ENCODE measurements around the gene GOLGA6C.
"Not testable (repeated sequence)": the region's sequence is repeated elsewhere in the genome, so short reads cannot be mapped to it uniquely, and the experiment has no call there.

Gene GOLGA6C

GRCh38 chr15:75258034-75258433, at the start of gene GOLGA6C:
GOLGA6C (plus strand) TSS chr15:75258334; CDS start chr15:75258599, 265 bp downstream.
- DNase-seq: not testable (repeated sequence)

GRCh38 chr15:75208501-75209288, 49.4 kb upstream of the GOLGA6C start:
- no peak for DNase-seq

DNA sequence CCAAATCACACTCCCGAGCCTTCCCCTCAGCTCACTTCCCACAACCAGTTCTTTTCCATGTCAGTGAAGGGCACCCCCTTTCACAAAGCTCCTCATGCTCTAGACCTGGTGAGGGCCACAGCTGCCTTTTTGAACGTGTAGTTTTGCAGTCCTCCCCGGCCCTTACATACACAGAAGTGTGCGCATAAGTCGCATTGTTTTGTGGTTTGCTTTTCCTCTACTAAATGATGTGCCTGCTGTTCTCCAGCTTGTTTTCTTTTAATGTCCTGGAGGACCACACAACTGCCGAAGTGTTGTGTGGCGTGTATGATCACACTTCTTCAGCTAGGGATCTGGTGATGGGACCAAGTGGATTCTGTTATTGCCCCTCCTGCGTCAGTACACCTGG, 48.9 kb upstream of the GOLGA6C start:
- DNase-seq: no peak

- DNase-seq: no peak
Observed at GRCh38 chr15:75210811-75211230, 47.3 kb upstream of the GOLGA6C start.

DNA sequence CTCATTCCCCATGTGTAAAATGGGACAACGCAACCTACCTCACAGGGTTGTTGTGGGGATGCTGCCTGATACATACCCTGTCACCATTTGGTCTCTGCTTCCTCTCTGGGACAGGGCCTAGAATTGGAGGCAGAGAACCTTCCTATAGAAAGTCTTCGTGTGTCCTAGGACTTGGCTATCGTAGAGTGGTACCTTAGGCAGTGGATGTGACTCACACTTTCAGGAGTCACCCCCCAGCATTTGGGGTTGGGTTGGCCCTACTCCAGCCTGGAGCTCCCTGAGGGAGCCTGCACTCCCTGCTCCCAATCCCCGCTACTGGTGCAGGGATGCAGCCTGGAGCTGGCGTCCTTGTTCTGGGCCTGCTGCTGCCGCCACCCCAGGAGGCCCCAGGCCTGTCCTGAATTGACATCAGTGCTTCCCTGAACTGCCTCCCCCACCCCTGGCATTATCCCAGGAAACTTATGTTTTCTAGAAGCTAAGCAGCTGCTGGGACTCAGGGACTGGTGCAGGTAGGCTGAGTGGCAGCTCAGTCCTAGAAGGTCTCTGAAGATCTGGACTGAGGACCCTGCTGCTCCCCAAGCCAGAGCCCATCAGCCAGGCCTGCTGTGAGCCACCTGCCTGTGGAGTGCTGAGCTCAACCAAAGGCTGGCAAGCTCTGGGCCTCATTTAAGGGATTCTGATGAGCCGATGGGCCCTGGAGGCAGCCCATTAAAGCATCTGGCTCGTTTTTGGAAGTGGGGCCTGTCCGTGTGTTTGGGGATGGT, 46.5 kb upstream of the GOLGA6C start:
- DNase-seq: no peak

DNA sequence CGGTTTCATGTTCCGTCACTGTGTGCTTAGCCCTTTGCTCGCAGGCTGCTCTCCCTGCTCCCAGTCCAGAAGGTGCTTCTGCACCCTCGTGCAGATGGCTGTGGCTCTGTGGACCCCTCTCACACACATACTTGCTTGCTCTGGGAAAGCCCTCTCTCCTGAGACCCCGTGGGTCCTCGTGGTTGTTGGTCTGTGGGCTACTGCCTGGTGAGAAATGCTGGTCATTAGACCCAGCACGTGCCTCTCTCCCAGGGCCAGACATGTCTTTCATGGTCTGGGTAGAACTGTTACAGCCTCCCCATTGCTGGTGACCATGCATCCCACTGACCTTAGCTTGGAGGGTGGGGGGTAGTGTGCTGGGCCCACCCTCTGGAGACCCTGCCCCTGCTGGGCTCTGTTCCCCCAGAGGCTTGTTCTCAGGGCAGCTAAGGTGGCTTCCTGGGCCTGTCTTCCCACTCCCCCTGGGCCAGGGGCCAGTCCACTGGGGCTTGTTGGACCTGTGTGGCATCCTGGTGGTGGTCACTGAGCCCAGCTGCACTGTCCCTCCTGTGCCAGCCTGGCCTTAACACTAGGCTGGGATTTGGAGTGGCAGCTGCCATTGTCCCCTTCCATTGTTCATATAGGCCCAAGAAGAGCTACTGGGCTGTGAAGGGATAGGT, 45.8 kb upstream of the GOLGA6C start:
- DNase-seq: no peak

GRCh38 chr15:75213212-75213767, 44.8 kb upstream of the GOLGA6C start:
- no peak for DNase-seq

DNA sequence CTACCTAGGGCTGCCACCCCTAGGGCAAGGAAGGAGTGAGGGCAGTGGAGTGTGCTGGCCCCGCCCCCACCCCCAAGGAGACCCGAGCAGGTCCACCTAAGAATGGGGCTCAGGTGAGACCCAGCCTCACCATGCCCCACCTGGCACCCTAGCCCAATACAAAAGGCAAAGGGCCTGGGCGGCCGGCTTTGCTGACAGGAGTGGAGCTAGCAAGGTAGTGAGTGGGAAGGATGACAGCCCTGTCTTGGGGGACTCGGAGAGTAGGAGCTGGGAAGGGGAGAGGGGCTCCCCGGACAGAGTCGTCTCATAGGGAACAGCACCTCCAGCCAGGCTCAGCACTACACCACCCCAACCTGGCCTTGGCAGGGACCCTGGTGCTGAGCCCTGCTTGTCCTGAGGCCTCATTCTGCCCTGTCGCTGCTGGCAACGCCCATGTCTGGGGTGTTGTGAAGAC, 44.3 kb upstream of the GOLGA6C start:
- DNase-seq: no peak

GRCh38 chr15:75214293-75215096, 43.6 kb upstream of the GOLGA6C start:
- DNase-seq: no peak

GRCh38 chr15:75215107-75216004, 42.8 kb upstream of the GOLGA6C start:
- no peak for DNase-seq

DNA sequence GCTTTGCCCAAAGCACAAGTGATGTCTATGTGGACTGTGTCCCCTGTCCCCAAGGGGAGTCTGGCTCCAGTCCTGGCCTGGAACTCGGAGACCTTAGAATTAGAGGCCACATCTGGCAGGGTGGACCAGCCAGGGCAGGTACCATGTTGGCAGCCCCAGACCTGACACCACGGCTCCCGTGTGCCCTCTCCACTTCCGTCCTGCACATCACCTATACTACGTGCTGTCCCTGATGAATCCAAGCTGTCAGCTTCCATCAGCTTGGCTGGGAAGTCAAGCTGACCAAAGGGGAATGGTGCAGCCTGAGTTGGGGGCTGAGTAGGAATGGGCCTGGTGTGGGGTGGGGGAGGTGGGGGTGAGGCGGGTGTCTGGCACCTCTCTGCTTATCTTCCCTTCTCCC, 41.1 kb upstream of the GOLGA6C start:
- no peak for DNase-seq

- not testable (repeated sequence) for DNase-seq
Observed at GRCh38 chr15:75217574-75217973, 40.6 kb upstream of the GOLGA6C start.

DNA sequence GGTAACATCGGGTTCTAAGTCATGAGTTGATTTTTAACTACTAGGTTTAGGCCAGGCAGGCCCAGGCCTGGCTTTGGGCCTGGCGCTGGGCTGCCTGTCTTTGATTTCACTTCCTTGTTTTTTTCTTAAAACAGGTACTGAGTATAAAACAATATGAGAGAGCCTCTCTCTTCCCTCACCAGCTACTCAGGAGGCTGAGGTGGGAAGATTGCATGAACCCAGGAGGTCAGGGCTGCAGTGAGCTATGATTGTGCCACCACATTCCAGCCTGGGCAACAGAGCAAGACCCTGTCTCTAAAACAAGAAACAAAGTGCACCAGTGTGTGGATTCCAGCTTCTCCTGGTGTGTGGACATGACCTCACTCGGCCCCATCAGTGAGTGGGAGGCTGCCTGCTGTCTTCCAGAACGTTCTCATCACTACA, 38.6 kb upstream of the GOLGA6C start:
- DNase-seq: not testable (repeated sequence)

- DNase-seq: no peak
Observed at GRCh38 chr15:75223688-75224087, 34.4 kb upstream of the GOLGA6C start.

DNA sequence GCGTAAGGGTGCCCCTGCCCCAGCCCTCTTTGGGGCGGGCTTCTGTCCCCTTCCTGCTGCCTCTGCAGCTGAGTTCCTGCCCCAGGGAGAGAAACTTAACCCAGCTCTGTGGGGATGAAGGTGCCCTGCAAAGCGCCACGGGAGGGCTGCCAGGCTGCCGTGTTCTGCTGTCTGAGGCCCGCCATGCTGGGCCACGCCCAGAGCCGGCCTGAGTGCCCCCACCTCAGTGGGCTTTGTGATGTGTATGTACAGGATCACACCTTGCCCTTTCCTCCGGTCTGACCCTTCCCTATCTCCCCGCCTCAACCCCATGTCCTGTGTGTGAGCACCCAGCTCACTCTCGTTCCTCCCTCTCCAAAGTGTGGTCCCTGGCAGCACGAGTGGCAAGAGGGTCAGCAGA, 33.9 kb upstream of the GOLGA6C start:
- no peak for DNase-seq

- not testable (repeated sequence) for DNase-seq
Observed at GRCh38 chr15:75225102-75225836, 32.9 kb upstream of the GOLGA6C start.

GRCh38 chr15:75225951-75226732, 32.0 kb upstream of the GOLGA6C start:
- DNase-seq: no peak

DNA sequence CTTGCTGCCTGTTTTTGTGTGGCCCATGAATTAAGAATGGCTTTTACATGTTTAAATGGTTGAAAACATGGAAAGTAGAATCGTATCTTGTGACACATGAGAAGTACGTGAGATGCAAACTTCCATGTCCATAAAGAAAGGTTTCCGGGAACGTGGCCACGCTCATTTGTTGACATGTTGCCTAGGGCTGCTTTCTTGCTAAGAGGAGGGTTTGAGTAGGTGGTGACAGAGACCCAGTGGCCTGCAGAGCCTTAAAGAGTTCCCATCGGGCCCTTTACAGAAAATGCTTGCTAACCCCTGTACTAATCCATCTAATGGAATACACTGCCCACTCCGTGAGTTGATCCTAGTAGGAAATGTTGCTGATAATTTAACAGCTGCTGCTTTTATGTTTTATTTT, 31.0 kb upstream of the GOLGA6C start:
- DNase-seq: not testable (repeated sequence)

DNA sequence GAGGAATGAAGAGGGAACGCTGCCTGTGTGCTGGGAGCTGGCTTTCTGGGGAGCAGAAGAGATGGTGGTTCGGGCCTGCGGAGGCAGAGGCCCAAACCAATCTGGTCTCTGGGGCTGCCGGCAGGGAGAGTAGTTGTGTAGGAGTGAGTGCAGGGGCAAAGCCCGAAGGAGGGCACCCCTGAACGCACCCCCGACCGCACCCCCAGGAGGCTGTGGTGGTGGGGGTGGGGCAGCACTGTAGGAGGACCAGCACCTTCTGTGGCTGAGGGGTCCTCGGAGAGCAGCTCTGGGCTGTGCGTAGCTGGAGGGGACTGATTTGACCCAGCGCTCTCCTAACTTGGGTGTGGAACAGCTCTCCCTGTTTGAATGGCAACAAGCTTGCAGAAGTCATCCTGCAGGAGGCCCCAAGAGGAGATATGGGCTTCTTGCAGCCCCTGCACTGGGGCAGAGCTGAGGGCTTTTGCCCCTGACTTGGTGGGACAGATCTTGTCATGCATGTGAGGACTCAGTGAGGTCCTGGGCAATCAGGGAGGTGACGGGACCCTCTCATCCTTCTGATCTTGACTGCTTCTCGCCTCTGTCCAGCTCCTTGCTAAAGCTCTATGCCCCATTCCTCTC, 30.4 kb upstream of the GOLGA6C start:
- no peak for DNase-seq
